ENCODE data around the gene OARD1.
A peak's percentile ranks its signal among the peaks of the same experiment; 100 is the strongest.

Gene OARD1

GRCh38 chr6:41075651-41076626 lies 3.8 kb upstream of the OARD1 start:
- no peak for DNase-seq (ENCODE audit: low read depth)
- no peak overlapping the region for H3K4me3 ChIP-seq (ENCODE audit: low read depth, low read length)

GRCh38 chr6:41074692-41075436 lies 2.7 kb upstream of the OARD1 start:
- no peak for DNase-seq (ENCODE audit: low read depth)
- H3K4me3 ChIP-seq (ENCODE audit: low read depth, low read length): peak overlapping the region; percentile 99

- no peak for DNase-seq (ENCODE audit: low read depth)
- H3K4me3 ChIP-seq (ENCODE audit: low read depth, low read length): peak overlapping the region; percentile 99
These were observed 2.0 kb upstream of the OARD1 start for GRCh38 chr6:41073968-41074691.

GRCh38 chr6:41073203-41073967 lies 1.2 kb upstream of the OARD1 start:
- DNase-seq (ENCODE audit: low read depth): peak; percentile 25
- H3K4me3 ChIP-seq (ENCODE audit: low read depth, low read length): peak overlapping the region; percentile 99

- peak within 1 kb of the TSS; percentile 99 for H3K4me3 ChIP-seq (ENCODE audit: low read depth, low read length)
- DNase-seq (ENCODE audit: low read depth): peak; percentile 96
These were observed 663 bp upstream of the OARD1 start, which contains the start of gene NFYA for GRCh38 chr6:41072836-41073202. NFYA (plus strand) TSS chr6:41072974; CDS start chr6:41079090, 6,116 bp downstream.

GRCh38 chr6:41071501-41071922 lies 644 bp downstream of the OARD1 start:
- no peak for DNase-seq (ENCODE audit: low read depth)

GRCh38 chr6:41066867-41067304 lies 5.3 kb downstream of the OARD1 start:
- H3K4me3 ChIP-seq (ENCODE audit: low read depth, low read length): no peak overlapping the region
- DNase-seq (ENCODE audit: low read depth): peak; percentile 45

More at GRCh38 chr6:41071501-41071922, 644 bp downstream of the OARD1 start:
- H3K4me3 ChIP-seq (ENCODE audit: low read depth, low read length): peak overlapping the region; percentile 99

- DNase-seq (ENCODE audit: low read depth): no peak
- H3K4me3 ChIP-seq (ENCODE audit: low read depth, low read length): no peak overlapping the region
These were observed 6.6 kb downstream of the OARD1 start for GRCh38 chr6:41065550-41066026.

- no peak overlapping the region for H3K4me3 ChIP-seq (ENCODE audit: low read depth, low read length)
- DNase-seq (ENCODE audit: low read depth): no peak
These were observed 7.3 kb downstream of the OARD1 start for GRCh38 chr6:41064841-41065240.

- no peak overlapping the region for H3K4me3 ChIP-seq (ENCODE audit: low read depth, low read length)
- DNase-seq (ENCODE audit: low read depth): no peak
These were observed 8.3 kb downstream of the OARD1 start for GRCh38 chr6:41063884-41064285.

- DNase-seq (ENCODE audit: low read depth): no peak
These were observed 10.1 kb downstream of the OARD1 start for GRCh38 chr6:41062056-41062455.

GRCh38 chr6:41061196-41061726 lies 10.9 kb downstream of the OARD1 start:
- H3K4me3 ChIP-seq (ENCODE audit: low read depth, low read length): no peak overlapping the region
- no peak for DNase-seq (ENCODE audit: low read depth)

More at GRCh38 chr6:41062056-41062455, 10.1 kb downstream of the OARD1 start:
- no peak overlapping the region for H3K4me3 ChIP-seq (ENCODE audit: low read depth, low read length)

GRCh38 chr6:41059556-41059955 lies 12.6 kb downstream of the OARD1 start:
- H3K4me3 ChIP-seq (ENCODE audit: low read depth, low read length): no peak overlapping the region
- DNase-seq (ENCODE audit: low read depth): no peak

GRCh38 chr6:41058783-41059181 lies 13.4 kb downstream of the OARD1 start:
- no peak overlapping the region for H3K4me3 ChIP-seq (ENCODE audit: low read depth, low read length)
- DNase-seq (ENCODE audit: low read depth): no peak

- DNase-seq (ENCODE audit: low read depth): no peak
- no peak overlapping the region for H3K4me3 ChIP-seq (ENCODE audit: low read depth, low read length)
These were observed 15.2 kb downstream of the OARD1 start for GRCh38 chr6:41056768-41057490.

- DNase-seq (ENCODE audit: low read depth): no peak
These were observed 17.0 kb downstream of the OARD1 start for GRCh38 chr6:41055149-41055548.

GRCh38 chr6:41054511-41054910 lies 17.6 kb downstream of the OARD1 start:
- DNase-seq (ENCODE audit: low read depth): no peak

More at GRCh38 chr6:41055149-41055548, 17.0 kb downstream of the OARD1 start:
- no peak overlapping the region for H3K4me3 ChIP-seq (ENCODE audit: low read depth, low read length)

GRCh38 chr6:41053041-41053440 lies 19.1 kb downstream of the OARD1 start, which contains the start of gene APOBEC2:
APOBEC2 (plus strand) TSS chr6:41053202; CDS start chr6:41053348, 146 bp downstream.
- no peak for DNase-seq (ENCODE audit: low read depth)
- H3K4me3 ChIP-seq (ENCODE audit: low read depth, low read length): no peak within 1 kb of the TSS

More at GRCh38 chr6:41054511-41054910, 17.6 kb downstream of the OARD1 start:
- no peak overlapping the region for H3K4me3 ChIP-seq (ENCODE audit: low read depth, low read length)

Measured in skeletal muscle cell (primary cell).